Measurements from ENCODE around the gene GALT. TPM values are rescaled to one million over a fixed set of nuclear protein-coding genes. Genes with fewer than 3 reads are reported as not detected.
A peak's percentile ranks its signal among the peaks of the same experiment; 100 is the strongest.

The GALT gene
- total and polyA plus RNA-seq, 2 of the 13 experiments (the other 11 are each of a cell fraction or from before 2014, with no cell fraction given) = 40.4 to 46.3 TPM

GRCh38 chr9:34637356-34638137 lies 8.9 kb upstream of the GALT start, which contains the start of gene SIGMAR1 (continued):
- TF ChIP-seq MLXIP (CRISPR knock-in tag; IDR thresholded peaks at IDR 0.05; ENCODE audit: borderline replicate concordance) (no peak), RBFOX2 (IDR thresholded peaks at IDR 0.05; ENCODE audit: low read depth, low read length) (peak; percentile 94), NFIB (CRISPR knock-in tag; IDR thresholded peaks at IDR 0.05; ENCODE audit: borderline replicate concordance) (peak; percentile 61; the same call in 1 of the 2 replicates), CTCF (CRISPR knock-in tag; IDR thresholded peaks at IDR 0.05) (no peak; the same call in 1 of the 2 replicates), REPIN1 (CRISPR knock-in tag; IDR thresholded peaks at IDR 0.05; ENCODE audit: borderline replicate concordance, low read depth) (peak; percentile 87), ZNF512 (CRISPR knock-in tag; IDR thresholded peaks at IDR 0.05) (no peak), MLLT10 (CRISPR knock-in tag; IDR thresholded peaks at IDR 0.05) (no peak), ZNF274 (CRISPR knock-in tag; IDR thresholded peaks at IDR 0.05) (peak; percentile 78), ZNF766 (CRISPR knock-in tag; IDR thresholded peaks at IDR 0.05; ENCODE audit: borderline replicate concordance) (peak; percentile 58; the same call in 1 of the 2 replicates), TRIM24 (CRISPR knock-in tag; IDR thresholded peaks at IDR 0.05) (no peak; the same call in 1 of the 2 replicates), KLF16 (CRISPR knock-in tag; IDR thresholded peaks at IDR 0.05) (no peak; a peak in 1 of 4 replicates), MAFK (conservative IDR thresholded peaks at IDR 0.05 in 1 of 2, IDR thresholded peaks at IDR 0.05 in 1 of 2; ENCODE audit: low read length in 2 of 2) (no peak), ZNF782 (CRISPR knock-in tag; IDR thresholded peaks at IDR 0.05; ENCODE audit: borderline replicate concordance) (no peak; the same call in 1 of the 2 replicates), ZNF354B (CRISPR knock-in tag; IDR thresholded peaks at IDR 0.05) (peak; percentile 65; the same call in 1 of the 2 replicates), PHB2 (IDR thresholded peaks at IDR 0.05; ENCODE audit: partially characterized antibody) (no peak), NPAS2 (CRISPR knock-in tag; IDR thresholded peaks at IDR 0.05; ENCODE audit: borderline replicate concordance) (no peak; the same call in 1 of the 2 replicates), ZNF264 (CRISPR knock-in tag; IDR thresholded peaks at IDR 0.05) (no peak), ZNF737 (CRISPR knock-in tag; IDR thresholded peaks at IDR 0.05; ENCODE audit: borderline replicate concordance) (no peak), NFYB (CRISPR knock-in tag; IDR thresholded peaks at IDR 0.05) (peak; percentile 89), ZNF513 (CRISPR knock-in tag; conservative IDR thresholded peaks at IDR 0.05) (no peak), HNRNPUL1 (IDR thresholded peaks at IDR 0.05; ENCODE audit: low read depth, low read length) (no peak), NR2F2 (IDR thresholded peaks at IDR 0.05; ENCODE audit: borderline replicate concordance, low read depth) (peak; percentile 13; the same call in 1 of the 2 replicates)

All from HepG2 (cell line).